LNCAP (cell line): ENCODE results near the gene PCSK5.

ENCODE experiments used
- CTCF ChIP-seq: fragments of 450-650 bp; IDR thresholded peaks from 2 replicates; pipeline ENCODE4 v1.5.1; 2017; ENCODE audit warnings: mild to moderate bottlenecking

The PCSK5 gene

GRCh38 chr9:76341616-76342015 is 451.1 kb downstream of the PCSK5 start:
- no peak for TF ChIP-seq CTCF

- TF ChIP-seq CTCF: no peak
Measured at GRCh38 chr9:76342201-76342600, 451.7 kb downstream of the PCSK5 start.

GRCh38 chr9:76342858-76343257 is 452.4 kb downstream of the PCSK5 start:
- no peak for TF ChIP-seq CTCF

- no peak for TF ChIP-seq CTCF
Measured at GRCh38 chr9:76349865-76350264, 459.4 kb downstream of the PCSK5 start.

- no peak for TF ChIP-seq CTCF
Measured at GRCh38 chr9:76351006-76351405, 460.5 kb downstream of the PCSK5 start.

- no peak for TF ChIP-seq CTCF
Measured at GRCh38 chr9:76352026-76352620, 461.6 kb downstream of the PCSK5 start.

- TF ChIP-seq CTCF: no peak
Measured at GRCh38 chr9:76353280-76353679, 462.8 kb downstream of the PCSK5 start.

GRCh38 chr9:76354221-76354620 is 463.7 kb downstream of the PCSK5 start:
- TF ChIP-seq CTCF: no peak
